Hematopoietic multipotent progenitor cell treated with erythropoietin and hydrocortisone succinate and interleukin-3 and kit ligand, for 8 days (in vitro differentiated cells): ENCODE results near the gene EML3.
"Not testable (repeated sequence)": the region's sequence is repeated elsewhere in the genome, so short reads cannot be mapped to it uniquely, and the experiment has no call there.

Source experiments
- DNase-seq: peaks from one replicate; pipeline ENCODE4 v3.0.0-alpha.2; 2015

EML3 gene

DNA sequence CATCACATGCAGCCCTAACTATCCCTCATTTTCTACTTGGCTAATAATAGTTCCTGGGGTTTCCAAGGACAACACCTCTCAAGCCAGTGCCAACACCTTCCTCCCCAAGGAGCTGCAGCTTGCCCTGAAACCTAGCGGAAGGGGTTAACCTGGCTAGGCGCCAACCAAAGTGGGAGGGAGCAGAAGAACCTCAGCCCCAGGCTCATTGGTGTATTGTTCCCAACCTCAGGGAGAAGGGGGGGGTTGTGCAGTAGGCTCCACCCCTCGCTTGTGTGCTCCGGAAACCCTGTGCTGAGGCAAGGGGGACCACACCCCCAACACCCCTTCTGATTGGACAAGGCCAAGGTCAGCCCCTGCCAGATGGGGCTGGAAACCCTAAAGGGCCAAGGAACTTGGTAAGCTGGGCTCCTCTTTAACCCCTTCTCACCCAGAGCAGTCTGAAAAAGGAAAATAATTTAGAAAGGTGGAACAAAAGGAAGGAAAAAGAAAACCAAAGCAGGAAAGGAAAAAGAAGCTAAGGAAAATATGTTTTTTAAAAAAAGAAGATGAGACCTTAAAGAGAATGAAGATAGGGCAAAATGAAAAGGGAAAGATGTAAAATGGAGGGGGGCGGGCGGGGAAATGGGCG, 13.4 kb downstream of the EML3 start:
- DNase-seq = peak; percentile 99

GRCh38 chr11:62595124-62595523, 17.5 kb downstream of the EML3 start:
- DNase-seq = no peak

DNA sequence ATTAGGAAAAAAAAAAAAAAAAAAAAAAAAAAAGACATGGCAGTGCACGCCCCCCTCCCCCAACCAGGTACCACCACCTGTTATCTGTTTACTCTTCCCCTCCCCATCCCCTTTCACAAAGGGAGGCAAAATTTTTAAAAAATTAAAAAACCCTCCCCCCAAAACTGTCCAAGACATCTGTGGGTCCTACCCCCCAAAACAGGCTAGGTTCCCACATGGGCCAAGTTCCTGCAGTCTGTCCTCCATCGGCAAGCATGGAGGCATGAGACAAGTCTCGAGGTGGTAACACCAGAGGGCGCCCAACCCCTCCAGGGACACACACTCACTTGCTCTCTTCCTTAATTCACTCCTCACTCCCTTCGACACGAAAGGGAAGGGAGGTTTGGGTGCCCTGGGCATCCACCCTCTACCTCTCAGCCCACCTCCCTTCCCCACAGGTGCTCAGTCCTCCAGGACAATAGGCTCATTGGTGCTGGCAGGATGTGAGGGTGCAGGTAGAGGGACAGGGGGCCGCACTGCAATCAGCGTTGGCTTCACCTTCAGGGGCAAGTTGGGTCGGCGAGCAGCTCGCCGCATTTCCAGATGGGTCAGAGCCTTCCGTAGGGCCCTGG, 19.0 kb downstream of the EML3 start:
- DNase-seq = peak; percentile 91

GRCh38 chr11:62592989-62593421, 19.6 kb downstream of the EML3 start:
- no peak for DNase-seq

DNA sequence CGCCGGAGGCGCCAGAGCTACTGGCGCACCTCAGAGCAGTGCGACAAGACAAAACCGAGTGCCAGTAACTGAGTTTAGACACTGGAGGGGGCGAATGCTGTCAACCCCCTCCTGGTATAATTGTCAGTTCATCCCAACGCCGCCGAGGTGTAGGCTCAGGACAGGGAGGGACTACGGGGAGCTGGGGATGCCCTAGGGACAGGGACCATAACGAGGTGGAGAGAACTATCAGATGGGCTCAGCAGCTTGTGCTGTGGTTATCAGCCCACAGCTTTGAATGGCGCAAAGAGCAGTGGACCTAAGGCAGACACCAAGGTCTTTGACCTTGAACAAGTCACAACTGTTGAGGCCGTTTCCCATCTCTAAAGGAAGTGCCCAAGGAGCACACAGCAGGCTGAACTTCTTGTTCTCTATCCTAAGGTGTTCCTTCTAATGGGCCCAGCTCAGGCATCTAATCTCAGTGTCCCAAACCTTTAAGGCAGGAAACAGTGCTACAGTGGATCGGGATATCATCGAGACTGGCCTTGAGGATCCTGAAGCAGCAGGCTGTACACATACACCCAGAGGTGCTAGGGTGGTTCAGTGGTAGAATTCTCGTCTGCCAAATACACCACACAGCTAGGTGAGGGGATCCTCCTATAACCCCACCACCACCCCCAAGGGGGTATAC, 20.3 kb downstream of the EML3 start:
- peak; percentile 69 for DNase-seq

DNA sequence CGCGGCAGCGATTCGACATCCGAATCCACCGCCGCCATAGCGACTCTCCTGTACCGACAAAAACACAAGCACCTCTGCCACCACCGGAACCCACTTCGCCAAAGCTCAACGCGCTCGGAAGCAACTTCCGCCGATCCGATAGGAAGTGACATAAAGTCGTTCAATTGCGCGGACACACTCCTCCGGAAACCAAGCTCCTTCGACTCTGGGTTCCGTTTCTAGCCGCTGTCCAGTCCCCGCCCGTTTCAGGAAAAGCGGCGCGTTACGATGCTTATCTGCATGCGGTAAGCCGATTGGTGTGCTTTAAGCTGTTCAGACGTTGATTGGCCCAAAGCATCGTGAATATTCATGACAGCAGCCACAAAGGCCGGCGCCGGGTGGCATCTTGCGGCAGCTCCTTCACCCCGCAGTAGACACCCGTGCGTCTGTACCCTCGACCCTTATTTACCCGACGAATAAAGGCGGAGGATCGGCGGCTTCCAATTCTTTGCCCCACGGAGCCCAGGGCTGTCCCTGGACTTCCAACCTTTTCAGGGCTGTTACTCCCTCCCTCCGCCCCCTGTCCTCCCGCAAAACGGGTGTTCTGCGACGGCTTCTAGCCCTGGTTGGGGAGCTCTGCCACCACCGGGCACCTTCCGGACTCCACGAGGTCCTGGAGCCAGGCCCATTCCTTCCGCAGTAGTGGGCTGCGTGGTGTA, 21.0 kb downstream of the EML3 start, which contains the start of gene TUT1:
TUT1 (minus strand) TSS at position 76 of the 698 bp plus-strand sequence; CDS start at position 38, 38 bp downstream.
- peak; percentile 99 for DNase-seq

DNA sequence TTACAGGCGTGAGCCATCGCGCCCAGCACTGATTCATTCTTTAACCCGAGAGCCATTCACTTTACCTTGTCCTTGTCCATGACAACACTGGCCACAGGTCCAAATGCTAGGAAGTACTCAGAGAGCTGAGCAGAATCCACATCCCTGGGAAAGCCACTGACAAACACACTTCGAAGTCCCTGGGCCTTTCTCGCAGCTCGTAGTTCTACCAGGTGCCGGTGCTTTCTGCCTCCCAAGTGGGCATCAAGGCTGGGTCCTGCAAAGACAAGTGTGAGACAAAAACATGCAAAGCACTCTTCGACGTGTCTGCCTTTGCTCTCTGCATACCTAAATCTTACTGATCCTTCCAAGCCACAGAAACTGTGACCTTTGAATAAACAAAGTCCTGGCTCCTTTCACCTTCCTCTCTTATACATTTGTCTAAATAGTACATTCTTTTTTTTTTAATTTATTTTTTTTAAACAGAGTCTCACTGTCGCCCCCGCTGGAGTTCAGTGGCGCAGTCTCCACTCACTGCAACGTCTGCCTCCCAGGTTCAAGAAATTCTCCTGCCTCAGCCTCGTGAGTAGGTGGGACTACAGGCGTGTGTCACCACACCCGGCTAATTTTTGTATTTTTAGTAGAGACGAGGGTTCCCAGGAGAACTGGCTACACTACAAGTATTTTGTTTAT, 23.5 kb downstream of the EML3 start:
- peak; percentile 62 for DNase-seq

DNA sequence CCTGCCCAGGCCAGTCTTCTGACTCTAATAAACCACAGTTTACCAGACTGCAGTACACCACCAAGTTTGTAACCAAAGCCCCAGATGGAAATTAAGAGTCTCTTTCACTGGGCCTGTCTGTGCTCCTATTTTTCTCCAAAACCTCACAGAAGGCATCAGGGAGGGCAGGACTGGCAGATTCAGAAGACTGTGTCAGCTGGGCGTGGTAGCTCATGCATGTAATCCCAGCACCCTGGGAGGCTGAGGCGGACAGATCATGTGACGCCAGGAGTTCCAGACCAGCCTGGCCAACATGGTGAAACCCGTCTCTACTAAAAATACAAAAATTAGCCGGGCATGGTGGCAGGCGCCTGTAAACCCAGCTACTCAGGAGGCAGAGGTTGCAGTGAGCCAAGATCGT, 27.2 kb downstream of the EML3 start:
- DNase-seq = not testable (repeated sequence)

DNA sequence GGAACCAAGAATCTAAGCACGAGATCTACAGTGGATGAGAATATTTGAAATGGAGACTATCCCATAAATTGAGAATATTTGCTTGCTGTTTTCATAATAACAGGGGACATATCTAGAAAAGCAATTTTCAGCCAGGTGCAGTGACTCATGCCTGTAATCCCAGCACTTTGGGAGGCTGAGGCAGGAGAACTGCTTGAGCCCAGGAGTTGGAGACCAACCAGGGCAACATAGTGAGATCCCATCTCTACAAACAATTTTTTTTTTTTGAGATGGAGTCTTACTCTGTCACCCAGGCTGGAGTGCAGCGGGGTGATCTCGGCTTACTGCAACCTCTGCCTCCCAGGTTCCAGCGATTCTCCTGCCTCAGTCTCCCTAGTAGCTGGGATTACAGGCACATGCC, 30.8 kb downstream of the EML3 start:
- not testable (repeated sequence) for DNase-seq

DNA sequence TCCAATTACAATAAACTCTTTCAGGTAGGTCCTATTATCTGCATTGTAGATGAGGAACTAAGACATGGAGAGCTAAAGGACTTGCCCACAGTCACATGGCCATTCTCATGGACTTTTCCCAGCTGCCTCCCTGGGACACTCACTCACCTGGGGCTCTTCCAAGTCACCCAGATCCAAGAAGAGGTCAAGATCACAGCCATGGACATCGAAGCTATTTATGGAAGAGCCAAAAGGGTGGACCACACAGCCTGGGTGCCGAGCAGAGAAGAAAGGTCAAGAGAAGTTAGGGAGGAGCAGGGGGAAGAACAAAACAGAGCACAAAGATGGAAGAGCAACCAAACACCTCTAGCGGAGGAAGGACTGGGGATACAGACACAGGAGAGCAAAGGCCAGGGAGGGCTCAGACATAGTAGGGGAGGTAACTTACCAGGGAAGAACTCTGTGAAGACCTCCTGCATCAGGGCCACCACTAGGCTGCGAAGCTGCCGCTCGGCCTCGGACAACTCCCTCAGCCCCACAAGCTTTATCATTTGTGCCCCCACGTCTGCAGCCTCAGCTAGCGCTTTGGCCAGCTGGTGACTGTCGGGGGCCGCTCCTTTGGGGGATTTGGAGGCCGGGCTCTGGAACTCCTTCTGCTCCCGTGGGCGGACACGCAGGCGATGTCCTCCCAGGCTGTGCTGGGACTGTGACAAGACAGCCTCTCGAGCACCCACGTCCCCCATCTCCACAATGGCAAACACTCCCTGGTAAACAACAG, 31.4 kb downstream of the EML3 start:
- no peak for DNase-seq

- no peak for DNase-seq
These were observed 33.3 kb downstream of the EML3 start for GRCh38 chr11:62579252-62579651.

DNA sequence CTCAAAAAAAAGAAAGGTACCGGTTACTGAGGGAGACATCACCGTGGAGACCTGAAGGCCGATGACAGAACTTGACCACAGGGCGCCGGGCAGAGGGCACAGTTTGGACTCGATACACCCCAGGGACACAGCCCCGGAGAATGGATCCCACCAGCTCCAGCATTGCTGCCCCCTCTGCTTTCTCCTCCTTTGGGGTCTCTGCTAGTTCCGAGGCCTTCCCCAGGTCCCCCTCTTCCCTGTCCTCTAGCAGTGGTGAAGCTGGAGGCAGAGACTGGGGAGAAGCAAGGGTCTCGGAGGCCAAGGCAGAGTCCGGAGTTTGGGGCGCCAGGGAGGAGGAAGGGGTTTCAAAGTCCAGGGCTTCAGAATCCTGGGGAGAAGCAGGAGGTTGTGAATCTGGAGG, 34.0 kb downstream of the EML3 start:
- DNase-seq = no peak

DNA sequence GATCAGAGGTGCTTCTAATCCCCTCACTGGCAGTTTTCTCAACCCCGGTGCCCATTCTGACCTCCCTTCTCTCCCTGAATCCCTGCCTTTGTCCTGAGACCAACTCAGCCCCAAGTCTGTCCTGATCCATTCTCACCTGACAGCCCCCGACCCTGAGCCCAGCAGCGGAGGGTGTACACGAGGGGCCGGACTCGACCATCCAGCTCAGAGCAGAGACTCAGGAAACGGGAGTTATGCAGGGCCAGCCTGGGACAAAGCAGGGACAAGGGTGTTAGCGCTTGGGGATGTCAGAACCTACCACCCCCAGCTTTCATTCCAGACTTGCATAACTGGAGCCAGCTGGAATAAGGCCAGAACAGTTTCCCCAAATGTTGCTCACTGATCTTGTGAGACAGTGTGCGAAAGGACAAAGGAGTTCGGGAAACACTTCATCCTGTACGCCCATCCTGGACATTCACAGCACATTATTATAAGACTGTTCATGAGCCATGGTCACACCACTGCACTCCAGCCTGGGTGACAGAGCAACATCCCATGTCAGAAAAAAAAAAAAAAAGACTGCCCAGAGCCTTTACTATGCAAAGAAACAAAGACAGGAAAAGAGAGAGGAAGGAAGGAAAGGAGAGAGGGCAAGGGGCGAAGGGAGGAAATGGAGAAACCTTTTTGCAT, 35.4 kb downstream of the EML3 start:
- DNase-seq = no peak

GRCh38 chr11:62575837-62576236, 36.7 kb downstream of the EML3 start:
- no peak for DNase-seq

DNA sequence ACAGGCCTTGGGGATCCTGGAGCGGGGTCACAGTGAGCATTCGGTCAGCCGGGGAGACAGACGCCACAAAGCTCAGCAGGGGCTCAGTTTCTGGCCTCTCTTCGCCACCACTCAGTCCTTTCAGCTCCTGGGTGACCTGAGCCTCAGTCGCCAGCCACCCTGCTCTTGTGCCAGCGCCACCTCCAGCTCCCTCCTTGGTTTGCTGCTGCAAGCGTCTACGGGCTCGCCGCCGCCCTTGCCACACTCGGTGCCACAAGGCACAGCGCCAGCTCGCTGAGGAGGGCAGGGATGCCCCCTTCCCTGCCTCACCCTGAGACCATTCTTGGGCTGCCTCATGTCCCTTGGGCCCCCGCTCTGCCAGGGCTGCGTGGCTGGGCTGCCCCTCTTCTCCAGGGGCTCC, 37.4 kb downstream of the EML3 start:
- no peak for DNase-seq

- DNase-seq = no peak
These were observed 38.1 kb downstream of the EML3 start for GRCh38 chr11:62574363-62575071.

DNA sequence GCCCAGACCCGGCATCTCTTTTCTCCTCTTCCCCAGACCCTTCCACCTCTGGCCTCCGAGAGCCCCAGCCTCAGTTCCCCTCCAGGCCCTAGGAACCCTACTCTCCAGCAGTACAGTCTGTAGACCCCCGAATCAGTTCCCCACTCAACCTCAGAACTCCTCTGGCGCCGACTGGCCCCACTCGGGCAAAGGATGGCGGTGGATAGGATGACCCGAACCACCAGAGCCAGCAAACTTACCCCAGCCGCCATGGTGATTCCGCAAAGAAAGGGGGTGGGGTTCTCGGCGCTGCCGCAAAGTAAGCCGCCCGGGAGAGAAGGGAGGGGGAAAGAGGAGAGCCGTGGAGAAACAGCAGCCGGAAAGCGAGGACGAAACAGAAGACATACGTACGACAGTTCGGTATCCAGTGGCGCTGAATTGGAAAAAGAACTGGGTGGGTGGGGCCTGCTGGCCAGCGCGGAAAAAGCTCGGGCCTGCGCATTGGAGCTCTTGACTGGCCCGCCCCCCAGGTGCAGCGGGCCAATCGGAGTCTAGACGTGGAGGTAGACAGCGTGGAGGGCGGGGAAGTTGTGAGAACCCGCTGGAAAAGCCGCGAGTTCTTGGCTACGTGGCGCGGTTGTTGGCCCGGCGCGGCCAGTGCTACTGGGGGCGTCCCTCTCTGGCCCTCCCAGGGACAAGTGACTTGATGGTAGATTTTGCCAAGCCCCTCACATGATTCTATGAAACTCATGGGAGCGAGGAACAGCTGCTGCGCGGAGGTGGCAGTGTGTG, 38.8 kb downstream of the EML3 start, which contains the start of gene EEF1G:
EEF1G (minus strand) TSS at position 300 of the 771 bp plus-strand sequence; CDS start at position 251, 49 bp downstream.
- DNase-seq = peak; percentile 99

DNA sequence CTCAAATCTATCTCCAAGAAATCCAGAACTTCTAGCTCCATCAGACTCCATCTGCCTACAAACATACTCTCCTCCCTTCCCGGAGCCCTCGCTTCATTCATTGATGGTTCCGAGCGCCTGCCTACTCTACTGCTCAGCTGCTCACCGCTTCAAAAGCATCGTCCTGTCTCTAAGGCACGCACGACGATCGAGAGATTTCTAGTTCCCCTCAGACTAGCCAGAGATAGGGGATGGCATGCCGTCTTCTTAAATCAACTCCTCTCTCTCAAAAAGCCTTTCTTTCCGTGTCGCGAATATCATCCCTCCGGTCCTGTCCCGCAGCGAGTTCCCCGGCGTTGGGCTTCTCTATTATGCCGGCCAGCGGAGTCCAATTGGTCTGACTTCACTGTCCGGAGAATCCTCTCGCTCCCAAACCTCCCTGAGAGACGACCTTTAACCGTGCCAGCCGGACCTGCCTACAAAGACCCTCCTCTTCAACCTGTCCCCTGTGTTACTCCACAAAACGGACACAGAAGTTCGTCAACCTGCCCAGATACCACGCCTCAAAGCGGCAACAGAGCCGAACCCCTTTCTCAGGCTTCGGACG, 39.5 kb downstream of the EML3 start:
- DNase-seq = peak; percentile 45

DNA sequence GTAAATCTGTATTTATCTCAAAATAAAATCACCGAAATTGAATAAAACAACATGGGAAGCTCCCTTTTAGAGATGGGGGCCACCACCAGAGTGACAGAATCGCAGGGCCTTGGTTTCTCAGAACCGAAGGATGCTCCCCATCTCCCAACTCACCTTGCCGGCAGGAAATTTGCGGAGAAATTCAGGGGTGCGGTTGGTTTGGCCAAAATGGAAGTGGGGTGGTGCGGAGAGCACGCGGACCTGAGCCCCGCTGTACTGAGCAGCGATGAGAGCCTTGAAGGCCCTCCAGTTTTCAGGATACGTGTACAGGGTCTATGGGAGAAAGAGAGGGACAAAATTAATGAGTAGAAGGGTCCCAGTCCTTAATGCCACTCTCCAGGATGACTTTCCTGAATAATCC, 40.1 kb downstream of the EML3 start:
- DNase-seq = no peak

DNA sequence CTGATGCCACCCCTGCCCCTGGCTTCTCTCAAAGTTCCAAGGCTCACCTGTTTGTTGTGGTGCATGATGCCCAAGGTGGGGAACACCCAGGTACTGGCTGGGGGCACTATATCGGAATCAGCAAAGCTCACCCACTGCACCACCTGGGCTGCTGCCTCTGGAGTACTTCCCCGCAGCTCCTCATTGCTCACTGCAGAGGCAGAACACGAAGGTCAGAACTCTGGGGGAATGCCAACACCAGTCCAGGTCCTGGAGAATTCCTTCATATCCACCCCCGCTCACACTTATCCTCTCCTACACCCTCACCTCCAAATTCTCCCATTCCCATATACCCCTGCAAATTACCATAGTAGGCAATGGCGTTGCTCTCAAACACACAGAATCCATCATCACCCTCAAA, 41.1 kb downstream of the EML3 start:
- not testable (repeated sequence) for DNase-seq
